GM12878 (cell line): ENCODE results near the gene CYB5R3. TPM values are rescaled to one million over a fixed set of nuclear protein-coding genes. Genes with fewer than 3 reads are reported as not detected.

Experiments
- ATAC-seq: fragments of 200-7000 bp; cut with Tn5 transposase; 3 replicates; pipeline ENCODE4 v1.9.1; 2020; ENCODE audit warnings: mild to moderate bottlenecking, moderate library complexity
- BruUV-seq: library from RNA; stranded (reverse); fragments of 400-500 nt; replicated peaks from 2 replicates; lab custom pipeline; 2021; lab: Mats Ljungman, UMichigan
- CTCF ChIA-PET: fragments of 300-600 bp; sonication (Branson Sonifier 250); formaldehyde crosslinking; extraction: SDS; loops from one replicate; lab custom pipeline; 2021; ENCODE audit warnings: inconsistent platforms; lab: Yijun Ruan, JAX
- POLR2A ChIA-PET: fragments of 350-600 bp; formaldehyde crosslinking; extraction: SDS; loops from one replicate; lab custom pipeline; 2021; ENCODE audit warnings: inconsistent platforms; lab: Charles Lee
- RAD21 ChIA-PET: fragments of 300-600 bp; sonication (Branson Sonifier 250); formaldehyde crosslinking; loops from one replicate; lab custom pipeline; 2023; ENCODE audit warnings: antibody characterized with exemption; ENCODE audit not compliant: unreplicated experiment; lab: Charles Lee
- SMC1A ChIA-PET: fragments of 300-600 bp; sonication (Branson Sonifier 250); formaldehyde crosslinking; loops from one replicate; lab custom pipeline; 2023; ENCODE audit not compliant: unreplicated experiment, uncharacterized antibody; lab: Charles Lee
- DNase-seq: peaks from one replicate; pipeline ENCODE4 v3.0.0-alpha.2; 2011; ENCODE audit warnings: low read depth, low spot score
- FAIRE-seq: peaks from 3 replicates; lab custom pipeline; 2011; peaks lifted over from hg19 to GRCh38; lab: Jason Lieb, UNC
- H2AFZ ChIP-seq: 2 replicates; pipeline ENCODE4 v1.6.0; 2011; ENCODE audit warnings: low read depth, low read length, control low read depth; ENCODE audit not compliant: control insufficient read depth
- H3K27ac ChIP-seq: 2 replicates; pipeline ENCODE4 v1.5.1; 2011; ENCODE audit warnings: control low read depth; ENCODE audit not compliant: control insufficient read depth, insufficient read depth
- H3K27me3 ChIP-seq, 2 experiments: replicated peaks in 1 of 2; 2 replicates each; pipeline versions ENCODE4 v1.6.0 to v1.6.1; 2011; ENCODE audit warnings: low read length in 1 of 2; ENCODE audit not compliant: control insufficient read depth in 2 of 2, insufficient read depth in 2 of 2
- H3K36me3 ChIP-seq, 2 experiments: 2 replicates each; pipeline ENCODE4 v1.5.1; 2011; ENCODE audit warnings: low read length in 1 of 2; ENCODE audit not compliant: control insufficient read depth in 2 of 2, insufficient read depth in 2 of 2
- H3K4me1 ChIP-seq: 2 replicates; pipeline ENCODE4 v1.6.1; 2011; ENCODE audit warnings: mild to moderate bottlenecking, low read length, moderate library complexity, mixed read lengths; ENCODE audit not compliant: control insufficient read depth, insufficient read depth
- H3K4me2 ChIP-seq: 2 replicates; pipeline ENCODE4 v1.6.0; 2011; ENCODE audit warnings: control low read depth; ENCODE audit not compliant: control insufficient read depth, insufficient read depth
- H3K4me3 ChIP-seq: fragments of 200-600 bp; sonication (generic); 2 replicates; pipeline ENCODE4 v1.5.1; 2016
- H3K79me2 ChIP-seq: 2 replicates; pipeline ENCODE4 v1.6.0; 2011; ENCODE audit warnings: low read length; ENCODE audit not compliant: control insufficient read depth, insufficient read depth
- H3K9ac ChIP-seq: 2 replicates; pipeline ENCODE4 v1.8.0; 2011; ENCODE audit warnings: low read length, control low read depth, mixed read lengths; ENCODE audit not compliant: control insufficient read depth, insufficient read depth
- H3K9me3 ChIP-seq: replicated peaks from 3 replicates; pipeline ENCODE4 v1.5.1; 2011; ENCODE audit warnings: mild to moderate bottlenecking, low read length; ENCODE audit not compliant: control insufficient read depth, insufficient read depth
- H4K20me1 ChIP-seq: 2 replicates; pipeline ENCODE4 v1.6.0; 2011; ENCODE audit not compliant: control insufficient read depth, insufficient read depth
- DPF2 ChIP-seq: fragments of 450-650 bp; IDR thresholded peaks from 2 replicates; pipeline ENCODE4 v1.6.1; 2017; ENCODE audit warnings: mild to moderate bottlenecking
- FOS ChIP-seq: IDR thresholded peaks from 3 replicates; pipeline ENCODE4 v1.6.1; 2011; ENCODE audit warnings: borderline replicate concordance; ENCODE audit not compliant: insufficient read length; ENCODE audit errors: extremely low read depth
- GABPA ChIP-seq: IDR thresholded peaks from 2 replicates; pipeline ENCODE4 v1.6.1; 2014; ENCODE audit warnings: antibody characterized with exemption, low read depth, mild to moderate bottlenecking, inconsistent platforms
- HDAC2 ChIP-seq: fragments of 200-600 bp; sonication (generic); IDR thresholded peaks from 2 replicates; pipeline ENCODE4 v1.6.1; 2017
- IKZF1 ChIP-seq: fragments of 450-650 bp; conservative IDR thresholded peaks from 2 replicates; pipeline ENCODE4 v1.6.1; 2017; ENCODE audit warnings: antibody characterized with exemption, mild to moderate bottlenecking
- MEF2B ChIP-seq: fragments of 450-650 bp; IDR thresholded peaks from 2 replicates; pipeline ENCODE4 v1.6.1; 2018; ENCODE audit warnings: mild to moderate bottlenecking, moderate library complexity; ENCODE audit not compliant: partially characterized antibody, poor library complexity, severe bottlenecking
- MXI1 ChIP-seq: fragments of 150-350 bp; IDR thresholded peaks from 2 replicates; pipeline ENCODE4 v1.6.1; 2011; ENCODE audit warnings: low read depth, mild to moderate bottlenecking, inconsistent platforms, low read length, improper control_type of control experiment
- MYB ChIP-seq: fragments of 150-350 bp; IDR thresholded peaks from 2 replicates; pipeline ENCODE4 v1.6.1; 2014; ENCODE audit warnings: mild to moderate bottlenecking, low read depth, low read length, borderline replicate concordance
- MYC ChIP-seq: IDR thresholded peaks from 2 replicates; pipeline ENCODE4 v1.6.1; 2011; ENCODE audit warnings: mild to moderate bottlenecking, low read length, moderate library complexity, inconsistent platforms; ENCODE audit not compliant: insufficient read depth, insufficient replicate concordance, insufficient read length, severe bottlenecking
- PAX8 ChIP-seq: fragments of 450-650 bp; IDR thresholded peaks from 2 replicates; pipeline ENCODE4 v1.6.1; 2017; ENCODE audit warnings: mild to moderate bottlenecking, moderate library complexity
- RAD21 ChIP-seq: IDR thresholded peaks from 2 replicates; pipeline ENCODE4 v1.6.1; 2011; ENCODE audit warnings: mild to moderate bottlenecking, low read depth, low read length, moderate library complexity; ENCODE audit not compliant: insufficient read depth
- RCOR1 ChIP-seq: conservative IDR thresholded peaks from 2 replicates; pipeline ENCODE4 v1.6.1; 2012; ENCODE audit warnings: low read depth, low read length, improper control_type of control experiment
- SKIL ChIP-seq: fragments of 450-650 bp; IDR thresholded peaks from 2 replicates; pipeline ENCODE4 v1.6.1; 2017; ENCODE audit warnings: mild to moderate bottlenecking, low read depth, inconsistent platforms; ENCODE audit not compliant: poor library complexity, severe bottlenecking
- STAT3 ChIP-seq: IDR thresholded peaks from 2 replicates; pipeline ENCODE4 v1.6.1; 2011; ENCODE audit warnings: low read depth, low read length, improper control_type of control experiment
- TAF1 ChIP-seq: IDR thresholded peaks from 2 replicates; pipeline ENCODE4 v1.6.1; 2011; ENCODE audit warnings: mild to moderate bottlenecking, low read depth, low read length, borderline replicate concordance
- WGBS: methylation state at CpG from one replicate; pipeline ENCODE4 v1.1.6; 2016; ENCODE audit warnings: low lambda C conversion rate; ENCODE audit not compliant: insufficient replicate concordance, insufficient coverage; ENCODE audit errors: missing lambda C conversion rate; 5-methylcytosine and 5-hydroxymethylcytosine counted together
- in situ Hi-C: fragments of 300-500 bp; cut with MboI; formaldehyde crosslinking; loops from 9 replicates; pipeline ENCODE4 v1.14.3; 2018; ENCODE audit warnings: mixed read lengths
- intact Hi-C: fragments of 100-400 bp; cut with micrococcal nuclease; formaldehyde crosslinking; loops from one replicate; pipeline ENCODE4 v1.14.2; 2022; ENCODE audit not compliant: unreplicated experiment
- polyA plus RNA-seq, 11 experiments: library from polyadenylated mRNA; depleted of rRNA in 4 of 11; unstranded in 6 of 11; stranded (reverse) in 5 of 11; fragments of >200 nt; fragmentation: Nextera tagmentation in 4 of 11; fragmentation: Illumina TruSeq in 1 of 11; extraction: Ambion mirVana in 4 of 11; extraction: Trizol in 1 of 11; gene quantifications; 1 replicate in 1 of 11; 2 replicates in 10 of 11; pipeline versions ENCODE4 v1.2.1 to v1.2.3, GENCODE V29; 2011 to 2016; ENCODE audit warnings: inconsistent platforms in 2 of 11, missing spikeins in 2 of 11, low read depth in 1 of 11
- total RNA-seq, 4 experiments: library from RNA; depleted of rRNA in 3 of 4; stranded (reverse); fragments of >200 nt in 3 of 4; fragmentation: Illumina TruSeq in 1 of 4; extraction: Trizol in 1 of 4; gene quantifications; 2 replicates each; pipeline versions ENCODE4 v1.2.1 to v1.2.3, GENCODE V29; 2013 to 2021
- TF ChIP-seq, protein P1 (sequence below): fragments of 450-650 bp; formaldehyde crosslinking; IDR thresholded peaks from 2 replicates; pipeline ENCODE4 v1.5.0; 2022; ENCODE audit warnings: mild to moderate bottlenecking, missing genetic modification characterization
- TF ChIP-seq, protein P2 (sequence below): fragments of 450-650 bp; IDR thresholded peaks from 2 replicates; pipeline ENCODE4 v1.6.1; 2017; ENCODE audit warnings: borderline replicate concordance

CYB5R3 gene
- total and polyA plus RNA-seq, 10 of the 15 experiments (the other 5 are each of a cell fraction or from before 2014, with no cell fraction given) = 2.0 to 119 (median 67.8) TPM

DNA sequence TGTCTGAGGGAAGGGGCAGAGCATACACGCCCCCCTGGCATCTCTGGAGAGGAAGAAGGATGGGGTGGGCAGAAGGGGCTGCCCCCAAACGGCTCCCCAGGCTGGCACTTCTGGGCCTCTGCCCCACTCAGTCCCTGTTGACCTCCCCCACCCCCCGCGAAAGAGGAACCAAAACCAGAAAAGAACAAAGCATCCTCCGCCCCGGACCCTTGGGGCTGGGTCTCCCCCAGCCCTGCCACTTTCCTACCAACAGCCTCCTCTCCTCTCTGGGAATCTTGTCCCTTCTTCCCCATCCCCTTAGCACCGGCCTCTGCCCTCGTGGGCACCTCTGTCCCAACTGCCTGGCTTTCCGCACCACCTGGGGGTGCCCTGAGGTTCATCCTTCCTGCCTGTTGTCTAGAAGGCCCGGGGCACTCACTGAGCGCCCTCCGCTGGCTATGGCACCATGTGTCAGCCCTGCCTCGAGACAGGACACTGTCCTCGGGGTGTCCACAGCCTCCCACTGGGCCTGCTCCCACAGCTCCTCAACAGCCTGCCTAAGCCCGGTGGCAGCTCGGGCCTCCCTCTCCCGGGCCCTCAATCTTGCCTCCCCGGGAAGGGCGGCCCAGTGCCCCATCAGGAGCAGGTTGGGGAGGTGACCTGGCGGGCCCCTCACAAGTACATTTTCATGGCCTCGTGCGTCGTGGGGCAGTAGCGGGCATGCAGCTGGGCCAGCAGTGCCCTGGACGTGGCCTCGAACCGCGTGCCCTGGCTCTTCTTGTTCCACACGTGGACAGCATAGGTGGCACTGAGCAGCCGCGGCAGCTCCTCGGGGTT is 43.3 kb upstream of the CYB5R3 start:
- intact Hi-C loops (loop anchor here (1.0 kb wide), 1 partner anchor 27 kb away; no protein-coding TSS in a partner anchor), in situ Hi-C loops (no loop called here)
- RAD21 ChIA-PET = no interaction called here
- Histone ChIP-seq H3K27me3 (no peaks in the 10 kb centered on the region), H3K4me3 (no peak overlapping the region; the same call in 1 of the 2 replicates), H3K27ac (peak overlapping the region; percentile 78), H3K9me3 (no peaks in the 10 kb centered on the region), H4K20me1 (no peaks in the 10 kb centered on the region), H3K4me1 (peaks cover 16% of the 10 kb centered on the region), H3K9ac (peak overlapping the region; percentile 54; the same call in 1 of the 2 replicates), H3K4me2 (peak overlapping the region; percentile 70), H3K36me3 (peaks cover 0 to 25% of the 10 kb centered on the region in 2 experiments; a peak in 3 of 4 replicates), H2AFZ (peak overlapping the region; percentile 65), H3K79me2 (no peaks in the 10 kb centered on the region)
- WGBS = 51% methylated on average over 27 of the region's 32 CpGs
- DNase-seq (no peak), FAIRE-seq (no peak), ATAC-seq (peak; percentile 94)
- CTCF ChIA-PET = no interaction called here
- no TSS peak for BruUV-seq
- POLR2A ChIA-PET = no interaction called here
- SMC1A ChIA-PET = no interaction called here
- TF ChIP-seq MYC = no peak
- peak; percentile 16 for TF ChIP-seq SKIL
- TF ChIP-seq, protein P1, sequence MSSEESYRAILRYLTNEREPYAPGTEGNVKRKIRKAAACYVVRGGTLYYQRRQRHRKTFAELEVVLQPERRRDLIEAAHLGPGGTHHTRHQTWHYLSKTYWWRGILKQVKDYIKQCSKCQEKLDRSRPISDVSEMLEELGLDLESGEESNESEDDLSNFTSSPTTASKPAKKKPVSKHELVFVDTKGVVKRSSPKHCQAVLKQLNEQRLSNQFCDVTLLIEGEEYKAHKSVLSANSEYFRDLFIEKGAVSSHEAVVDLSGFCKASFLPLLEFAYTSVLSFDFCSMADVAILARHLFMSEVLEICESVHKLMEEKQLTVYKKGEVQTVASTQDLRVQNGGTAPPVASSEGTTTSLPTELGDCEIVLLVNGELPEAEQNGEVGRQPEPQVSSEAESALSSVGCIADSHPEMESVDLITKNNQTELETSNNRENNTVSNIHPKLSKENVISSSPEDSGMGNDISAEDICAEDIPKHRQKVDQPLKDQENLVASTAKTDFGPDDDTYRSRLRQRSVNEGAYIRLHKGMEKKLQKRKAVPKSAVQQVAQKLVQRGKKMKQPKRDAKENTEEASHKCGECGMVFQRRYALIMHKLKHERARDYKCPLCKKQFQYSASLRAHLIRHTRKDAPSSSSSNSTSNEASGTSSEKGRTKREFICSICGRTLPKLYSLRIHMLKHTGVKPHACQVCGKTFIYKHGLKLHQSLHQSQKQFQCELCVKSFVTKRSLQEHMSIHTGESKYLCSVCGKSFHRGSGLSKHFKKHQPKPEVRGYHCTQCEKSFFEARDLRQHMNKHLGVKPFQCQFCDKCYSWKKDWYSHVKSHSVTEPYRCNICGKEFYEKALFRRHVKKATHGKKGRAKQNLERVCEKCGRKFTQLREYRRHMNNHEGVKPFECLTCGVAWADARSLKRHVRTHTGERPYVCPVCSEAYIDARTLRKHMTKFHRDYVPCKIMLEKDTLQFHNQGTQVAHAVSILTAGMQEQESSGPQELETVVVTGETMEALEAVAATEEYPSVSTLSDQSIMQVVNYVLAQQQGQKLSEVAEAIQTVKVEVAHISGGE (CRISPR knock-in tag) = no peak
- peak; percentile 78 for TF ChIP-seq DPF2
- peak; percentile 67; the same call in 1 of the 2 replicates for TF ChIP-seq IKZF1
- TF ChIP-seq MYB = no peak
- TF ChIP-seq MEF2B = peak; percentile 61
- no peak for TF ChIP-seq STAT3
- TF ChIP-seq RCOR1 = no peak
- no peak for TF ChIP-seq PAX8
- no peak for TF ChIP-seq TAF1
- no peak for TF ChIP-seq HDAC2
- TF ChIP-seq, protein P2, sequence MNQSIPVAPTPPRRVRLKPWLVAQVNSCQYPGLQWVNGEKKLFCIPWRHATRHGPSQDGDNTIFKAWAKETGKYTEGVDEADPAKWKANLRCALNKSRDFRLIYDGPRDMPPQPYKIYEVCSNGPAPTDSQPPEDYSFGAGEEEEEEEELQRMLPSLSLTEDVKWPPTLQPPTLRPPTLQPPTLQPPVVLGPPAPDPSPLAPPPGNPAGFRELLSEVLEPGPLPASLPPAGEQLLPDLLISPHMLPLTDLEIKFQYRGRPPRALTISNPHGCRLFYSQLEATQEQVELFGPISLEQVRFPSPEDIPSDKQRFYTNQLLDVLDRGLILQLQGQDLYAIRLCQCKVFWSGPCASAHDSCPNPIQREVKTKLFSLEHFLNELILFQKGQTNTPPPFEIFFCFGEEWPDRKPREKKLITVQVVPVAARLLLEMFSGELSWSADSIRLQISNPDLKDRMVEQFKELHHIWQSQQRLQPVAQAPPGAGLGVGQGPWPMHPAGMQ = no peak
- TF ChIP-seq RAD21 = peak; percentile 37
- no peak for TF ChIP-seq FOS
- TF ChIP-seq GABPA = no peak
- TF ChIP-seq MXI1 = no peak
